HCT116 (cell line): ENCODE measurements around the gene VMP1. TPM values are rescaled to one million over a fixed set of nuclear protein-coding genes. Genes with fewer than 3 reads are reported as not detected.

Experiments used
- ATAC-seq: fragments of 200-7000 bp; cut with Tn5 transposase; 2 replicates; pipeline ENCODE4 v1.9.1; 2020; ENCODE audit warnings: mild to moderate bottlenecking, moderate library complexity
- BruUV-seq: library from RNA; stranded (reverse); fragments of 400-500 nt; replicated peaks from 2 replicates; lab custom pipeline; 2021; lab: Mats Ljungman, UMichigan
- CTCF ChIA-PET: fragments of 300-600 bp; sonication (Branson Sonifier 250); formaldehyde crosslinking; loops from one replicate; lab custom pipeline; 2021; ENCODE audit warnings: antibody characterized with exemption; lab: Charles Lee
- POLR2A ChIA-PET: fragments of 300-600, 350-600 bp; sonication (Branson Sonifier 250); formaldehyde crosslinking; loops from one replicate; lab custom pipeline; 2021; ENCODE audit warnings: antibody characterized with exemption; lab: Charles Lee
- RAD21 ChIA-PET, 2 experiments: fragments of 300-600 bp; sonication (Branson Sonifier 250); formaldehyde crosslinking; loops; one replicate each; lab custom pipeline; 2023; ENCODE audit warnings: low total read pairs in 2 of 2; ENCODE audit not compliant: uncharacterized antibody in 2 of 2, unreplicated experiment in 2 of 2, low non-redundant PET in 1 of 2; lab: Charles Lee
- DNase-seq: peaks from one replicate; pipeline ENCODE4 v3.0.0-alpha.2; 2010; ENCODE audit warnings: low read depth, low spot score
- H2AFZ ChIP-seq: fragments of 200-600 bp; shearing (Covaris generic), sonication (generic); 2 replicates; pipeline ENCODE4 v1.6.1; 2017; ENCODE audit warnings: low read depth, mixed run types, mixed read lengths, antibody characterized with exemption, low read length; ENCODE audit not compliant: poor library complexity, severe bottlenecking
- H3K27ac ChIP-seq: 2 replicates; pipeline ENCODE4 v1.5.1; 2012; ENCODE audit warnings: low read depth, low read length
- H3K27me3 ChIP-seq: fragments of 200-600 bp; sonication (generic); 2 replicates; pipeline ENCODE4 v1.6.1; 2016; ENCODE audit warnings: mixed run types, low read length, mixed read lengths; ENCODE audit not compliant: insufficient read depth
- H3K36me3 ChIP-seq, 2 experiments: fragments of 200-500 bp in 1 of 2; fragments of 200-600 bp in 1 of 2; sonication (Bioruptor generic) in 1 of 2; sonication (generic) in 1 of 2; 2 replicates each; pipeline versions ENCODE4 v1.5.1 to v1.6.1; 2014 to 2016; ENCODE audit warnings: low read length in 2 of 2, inconsistent platforms in 1 of 2, mixed read lengths in 1 of 2, mixed run types in 1 of 2; ENCODE audit not compliant: insufficient read depth in 2 of 2, control insufficient read depth in 1 of 2
- H3K4me1 ChIP-seq, 2 experiments: fragments of 200-600 bp in 1 of 2; sonication (generic) in 1 of 2; 2 replicates each; pipeline versions ENCODE4 v1.5.1 to v1.6.1; 2012 to 2017; ENCODE audit warnings: low read length in 2 of 2, inconsistent platforms in 1 of 2, mild to moderate bottlenecking in 1 of 2, mixed read lengths in 1 of 2, mixed run types in 1 of 2, moderate library complexity in 1 of 2; ENCODE audit not compliant: insufficient read depth in 2 of 2, control insufficient read depth in 1 of 2
- H3K4me2 ChIP-seq: fragments of 200-600 bp; sonication (generic); 2 replicates; pipeline ENCODE4 v1.6.1; 2017; ENCODE audit warnings: mixed run types, low read length, mixed read lengths
- H3K4me3 ChIP-seq, 2 experiments: fragments of 200-600 bp in 1 of 2; sonication (generic) in 1 of 2; replicated peaks in 1 of 2; 2 replicates each; pipeline ENCODE4 v1.5.1; 2011 to 2016; ENCODE audit warnings: low read length in 2 of 2, control low read depth in 1 of 2, low read depth in 1 of 2, mild to moderate bottlenecking in 1 of 2, mixed read lengths in 1 of 2, mixed run types in 1 of 2
- H3K79me2 ChIP-seq: fragments of 200-600 bp; sonication (generic); 2 replicates; pipeline ENCODE4 v1.6.1; 2017; ENCODE audit warnings: mild to moderate bottlenecking, mixed run types, low read length, moderate library complexity, mixed read lengths; ENCODE audit not compliant: insufficient read depth
- H3K9ac ChIP-seq: fragments of 200-600 bp; sonication (generic); 2 replicates; pipeline ENCODE4 v1.6.1; 2016; ENCODE audit warnings: low read length, mixed read lengths
- H3K9me2 ChIP-seq: fragments of 200-600 bp; sonication (generic), shearing (Covaris generic); 2 replicates; pipeline ENCODE4 v1.6.1; 2017; ENCODE audit warnings: mixed run types, mild to moderate bottlenecking, moderate library complexity; ENCODE audit not compliant: insufficient read depth
- H3K9me3 ChIP-seq, 2 experiments: fragments of 200-500 bp in 1 of 2; fragments of 200-600 bp in 1 of 2; sonication (Bioruptor generic) in 1 of 2; sonication (generic) in 1 of 2; 2 replicates each; pipeline ENCODE4 v1.6.1; 2014 to 2017; ENCODE audit warnings: low read length in 2 of 2, mixed read lengths in 2 of 2, inconsistent platforms in 1 of 2, low read depth in 1 of 2, mild to moderate bottlenecking in 1 of 2, mixed run types in 1 of 2, moderate library complexity in 1 of 2; ENCODE audit not compliant: control insufficient read depth in 1 of 2, insufficient read depth in 1 of 2
- H4K20me1 ChIP-seq: fragments of 200-600 bp; sonication (generic), shearing (Covaris generic); 2 replicates; pipeline ENCODE4 v1.6.1; 2017; ENCODE audit warnings: mixed run types, mild to moderate bottlenecking, moderate library complexity; ENCODE audit not compliant: insufficient read depth
- ATF3 ChIP-seq: IDR thresholded peaks from 2 replicates; pipeline ENCODE4 v1.6.1; 2012
- CTCF ChIP-seq, 3 experiments: fragments of 200-600 bp in 1 of 3; sonication (generic) in 1 of 3; IDR thresholded peaks in 2 of 3; conservative IDR thresholded peaks in 1 of 3; 2 replicates each; pipeline ENCODE4 v1.5.1; 2012 to 2017; ENCODE audit warnings: low read depth in 2 of 3, low read length in 2 of 3, antibody characterized with exemption in 1 of 3, borderline replicate concordance in 1 of 3, control low read depth in 1 of 3, mild to moderate bottlenecking in 1 of 3, mixed read lengths in 1 of 3, mixed run types in 1 of 3, moderate library complexity in 1 of 3; ENCODE audit not compliant: insufficient read depth in 1 of 3
- ELF1 ChIP-seq: IDR thresholded peaks from 2 replicates; pipeline ENCODE4 v1.6.1; 2012; ENCODE audit warnings: low read depth, borderline replicate concordance
- EZH2 ChIP-seq: fragments of 200-600 bp; sonication (generic); IDR thresholded peaks from 2 replicates; pipeline ENCODE4 v1.6.1; 2017; ENCODE audit warnings: antibody characterized with exemption, mixed run types
- EZH2phosphoT487 ChIP-seq: fragments of 200-600 bp; IDR thresholded peaks from 2 replicates; pipeline ENCODE4 v1.6.1; 2018; ENCODE audit warnings: antibody characterized with exemption, borderline replicate concordance
- FOSL1 ChIP-seq: IDR thresholded peaks from 2 replicates; pipeline ENCODE4 v1.6.1; 2012; ENCODE audit warnings: low read depth
- JUND ChIP-seq: IDR thresholded peaks from 2 replicates; pipeline ENCODE4 v1.6.1; 2012
- POLR2AphosphoS5 ChIP-seq: IDR thresholded peaks from 2 replicates; pipeline ENCODE4 v1.6.1; 2011; ENCODE audit warnings: mild to moderate bottlenecking, low read depth, low read length, moderate library complexity
- RAD21 ChIP-seq: IDR thresholded peaks from 2 replicates; pipeline ENCODE4 v1.6.1; 2012; ENCODE audit warnings: low read depth, mild to moderate bottlenecking
- SRF ChIP-seq: IDR thresholded peaks from 2 replicates; pipeline ENCODE4 v1.6.1; 2012; ENCODE audit warnings: low read depth
- TCF7L2 ChIP-seq: IDR thresholded peaks from 2 replicates; pipeline ENCODE4 v1.7.0; 2011; ENCODE audit warnings: borderline replicate concordance, inconsistent platforms; ENCODE audit not compliant: insufficient read depth, insufficient read length; ENCODE audit errors: extremely low read depth
- YY1 ChIP-seq: IDR thresholded peaks from 2 replicates; pipeline ENCODE4 v1.6.1; 2011; ENCODE audit warnings: low read length, low read depth, moderate library complexity, mild to moderate bottlenecking; ENCODE audit not compliant: insufficient replicate concordance; ENCODE audit errors: extremely low read depth
- ZNF274 ChIP-seq: fragments of 200-500 bp; sonication (Bioruptor generic); IDR thresholded peaks from 2 replicates; pipeline ENCODE4 v1.6.1; 2014; ENCODE audit warnings: mild to moderate bottlenecking, low read depth, low read length, inconsistent platforms
- intact Hi-C: fragments of 100-400 bp; cut with micrococcal nuclease; formaldehyde crosslinking; loops from 2 replicates; pipeline ENCODE4 v1.10.0; 2022
- total RNA-seq: library from RNA; stranded (reverse); gene quantifications from one replicate; pipeline ENCODE4 v1.2.1, GENCODE V29; 2021; ENCODE audit not compliant: unreplicated experiment
- TF ChIP-seq, protein P1 (sequence below): IDR thresholded peaks from 2 replicates; pipeline ENCODE4 v1.6.1; 2012
- TF ChIP-seq, protein P2 (sequence below): IDR thresholded peaks from 2 replicates; pipeline ENCODE4 v1.6.1; 2012; ENCODE audit warnings: low read depth

VMP1 gene
- total RNA-seq, 1 experiment from 2014 or later = 366 TPM

GRCh38 chr17:59676716-59677115 lies 30.7 kb upstream of the VMP1 start:
- Histone ChIP-seq H3K79me2 (peaks cover 95% of the 10 kb centered on the region), H3K9me2 (no peaks in the 10 kb centered on the region), H4K20me1 (peaks cover 12% of the 10 kb centered on the region; the same call in 1 of the 2 replicates), H2AFZ (no peak overlapping the region), H3K9me3 (no peaks in the 10 kb centered on the region), H3K4me3 (no peak overlapping the region), H3K36me3 (peaks cover 84 to 90% of the 10 kb centered on the region in 2 experiments), H3K4me1 (no peaks in the 10 kb centered on the region), H3K27me3 (no peaks in the 10 kb centered on the region), H3K27ac (no peak overlapping the region), H3K4me2 (no peak overlapping the region), H3K9ac (no peak overlapping the region)
- ChIA-PET CTCF (no interaction called here), POLR2A (no interaction called here), RAD21 (no interaction called here)
- ATAC-seq = no peak
- BruUV-seq = no TSS peak
- DNase-seq = no peak
- no peak for TF ChIP-seq FOSL1
- TF ChIP-seq RAD21 = no peak
- no peak for TF ChIP-seq EZH2phosphoT487
- TF ChIP-seq EZH2 = no peak
- intact Hi-C loops = no loop called here

DNA sequence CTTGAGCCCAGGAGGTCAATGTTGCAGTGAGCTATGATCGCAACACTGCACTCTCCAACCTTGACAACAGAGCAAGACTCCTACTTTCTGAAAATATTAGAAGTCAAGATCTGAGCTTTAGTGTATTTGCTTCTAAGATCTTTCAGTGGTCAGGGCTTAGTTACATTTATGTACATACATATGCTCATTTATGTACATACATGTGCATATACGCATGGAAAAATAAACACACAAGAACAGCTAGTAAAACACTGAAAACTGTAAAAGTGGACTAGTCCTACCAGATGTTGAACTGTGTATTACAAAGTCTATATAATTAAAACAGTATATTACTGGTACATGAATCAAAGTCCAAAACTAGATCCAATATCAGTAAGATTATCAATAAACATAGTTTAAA lies 28.5 kb upstream of the VMP1 start:
- POLR2A ChIA-PET = no interaction called here
- no peak for TF ChIP-seq SRF
- no peak for TF ChIP-seq YY1
- TF ChIP-seq ELF1 = no peak
- TF ChIP-seq, protein P1, sequence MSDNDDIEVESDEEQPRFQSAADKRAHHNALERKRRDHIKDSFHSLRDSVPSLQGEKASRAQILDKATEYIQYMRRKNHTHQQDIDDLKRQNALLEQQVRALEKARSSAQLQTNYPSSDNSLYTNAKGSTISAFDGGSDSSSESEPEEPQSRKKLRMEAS = no peak
- no peak for TF ChIP-seq ZNF274
- TF ChIP-seq CTCF (IDR thresholded peaks at IDR 0.05 in 2 of 3, conservative IDR thresholded peaks at IDR 0.05 in 1 of 3; ENCODE audit: borderline replicate concordance in 1 of 3, insufficient read depth in 1 of 3, low read depth in 2 of 3, low read length in 2 of 3) = no peak
- no peak for TF ChIP-seq POLR2AphosphoS5
- no peak for TF ChIP-seq EZH2phosphoT487
- no peak for TF ChIP-seq JUND
- TF ChIP-seq ATF3 = no peak
- no peak for TF ChIP-seq FOSL1
- no peak for TF ChIP-seq TCF7L2
- TF ChIP-seq, protein P2, sequence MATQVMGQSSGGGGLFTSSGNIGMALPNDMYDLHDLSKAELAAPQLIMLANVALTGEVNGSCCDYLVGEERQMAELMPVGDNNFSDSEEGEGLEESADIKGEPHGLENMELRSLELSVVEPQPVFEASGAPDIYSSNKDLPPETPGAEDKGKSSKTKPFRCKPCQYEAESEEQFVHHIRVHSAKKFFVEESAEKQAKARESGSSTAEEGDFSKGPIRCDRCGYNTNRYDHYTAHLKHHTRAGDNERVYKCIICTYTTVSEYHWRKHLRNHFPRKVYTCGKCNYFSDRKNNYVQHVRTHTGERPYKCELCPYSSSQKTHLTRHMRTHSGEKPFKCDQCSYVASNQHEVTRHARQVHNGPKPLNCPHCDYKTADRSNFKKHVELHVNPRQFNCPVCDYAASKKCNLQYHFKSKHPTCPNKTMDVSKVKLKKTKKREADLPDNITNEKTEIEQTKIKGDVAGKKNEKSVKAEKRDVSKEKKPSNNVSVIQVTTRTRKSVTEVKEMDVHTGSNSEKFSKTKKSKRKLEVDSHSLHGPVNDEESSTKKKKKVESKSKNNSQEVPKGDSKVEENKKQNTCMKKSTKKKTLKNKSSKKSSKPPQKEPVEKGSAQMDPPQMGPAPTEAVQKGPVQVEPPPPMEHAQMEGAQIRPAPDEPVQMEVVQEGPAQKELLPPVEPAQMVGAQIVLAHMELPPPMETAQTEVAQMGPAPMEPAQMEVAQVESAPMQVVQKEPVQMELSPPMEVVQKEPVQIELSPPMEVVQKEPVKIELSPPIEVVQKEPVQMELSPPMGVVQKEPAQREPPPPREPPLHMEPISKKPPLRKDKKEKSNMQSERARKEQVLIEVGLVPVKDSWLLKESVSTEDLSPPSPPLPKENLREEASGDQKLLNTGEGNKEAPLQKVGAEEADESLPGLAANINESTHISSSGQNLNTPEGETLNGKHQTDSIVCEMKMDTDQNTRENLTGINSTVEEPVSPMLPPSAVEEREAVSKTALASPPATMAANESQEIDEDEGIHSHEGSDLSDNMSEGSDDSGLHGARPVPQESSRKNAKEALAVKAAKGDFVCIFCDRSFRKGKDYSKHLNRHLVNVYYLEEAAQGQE = no peak
- no peaks in the 10 kb centered on the region for H3K4me1 ChIP-seq
- no peaks in the 10 kb centered on the region for H3K9me3 ChIP-seq
- intact Hi-C loops = no loop called here
- no TSS peak for BruUV-seq
- ATAC-seq = no peak
- DNase-seq = no peak
- H3K4me2 ChIP-seq = no peak overlapping the region
- RAD21 ChIA-PET = no interaction called here
- peaks cover 97 to 98% of the 10 kb centered on the region in 2 experiments for H3K36me3 ChIP-seq
- no peak overlapping the region for H3K27ac ChIP-seq
- 0 out of 2 replicates have a peak, but pooled peaks cover 12% of the 10 kb centered on the region for H4K20me1 ChIP-seq
- H3K9me2 ChIP-seq = no peaks in the 10 kb centered on the region
- H3K79me2 ChIP-seq = peaks cover 96% of the 10 kb centered on the region
- no peaks in the 10 kb centered on the region for H3K27me3 ChIP-seq
- CTCF ChIA-PET = no interaction called here
- no peak overlapping the region for H3K4me3 ChIP-seq
- H3K9ac ChIP-seq = no peak overlapping the region
- H2AFZ ChIP-seq = no peak overlapping the region
